B cell (primary cell): ENCODE results near the gene SPACA4. TPM values are rescaled to one million over a fixed set of nuclear protein-coding genes. Genes with fewer than 3 reads are reported as not detected.

Source experiments
- ATAC-seq: fragments of 200-7000 bp; cut with Tn5 transposase; one replicate; pipeline ENCODE4 v1.10.0; 2021; ENCODE audit warnings: low read depth, mild to moderate bottlenecking, moderate number of reproducible peaks, moderate library complexity
- CTCF ChIA-PET: fragments of 350-600 bp; sonication (Branson Sonifier 250); formaldehyde crosslinking; loops from one replicate; lab custom pipeline; 2021; ENCODE audit warnings: antibody characterized with exemption, inconsistent platforms; lab: Charles Lee
- POLR2A ChIA-PET: fragments of 350-600 bp; sonication (Branson Sonifier 250); formaldehyde crosslinking; loops from one replicate; lab custom pipeline; 2021; ENCODE audit warnings: antibody characterized with exemption; lab: Charles Lee
- DNase-seq: peaks from one replicate; pipeline ENCODE4 v3.0.0; 2013
- H2AFZ ChIP-seq: 2 replicates; pipeline ENCODE4 v1.6.1; 2012; ENCODE audit warnings: mild to moderate bottlenecking, low read depth, low read length; ENCODE audit not compliant: insufficient read depth, poor library complexity, severe bottlenecking
- H3K27ac ChIP-seq, 2 donors: 1 replicate in 1 of 2; 2 replicates in 1 of 2; pipeline ENCODE4 v1.5.1; 2012 to 2013; ENCODE audit warnings: low read length in 2 of 2, mild to moderate bottlenecking in 2 of 2, moderate library complexity in 1 of 2
- H3K27me3 ChIP-seq, 4 experiments: fragments of 200-600 bp in 1 of 4; sonication (generic) in 1 of 4; replicated peaks in 1 of 4; 1 replicate in 2 of 4; 2 replicates in 2 of 4; pipeline versions ENCODE4 v1.6.1 to v1.7.0; 2013 to 2016; ENCODE audit warnings: low read length in 3 of 4, mild to moderate bottlenecking in 2 of 4, mixed read lengths in 1 of 4, moderate library complexity in 1 of 4; ENCODE audit not compliant: insufficient read depth in 4 of 4, control insufficient read depth in 3 of 4; ENCODE audit errors: control extremely low read depth in 1 of 4
- H3K36me3 ChIP-seq, 2 experiments: replicated peaks in 1 of 2; 1 replicate in 1 of 2; 2 replicates in 1 of 2; pipeline versions ENCODE4 v1.6.1 to v1.7.1; 2013; ENCODE audit warnings: low read length in 1 of 2; ENCODE audit not compliant: insufficient read depth in 2 of 2, control insufficient read depth in 1 of 2; ENCODE audit errors: control extremely low read depth in 1 of 2, extremely low read depth in 1 of 2
- H3K4me1 ChIP-seq, 2 donors: fragments of 200-600 bp in 1 of 2; sonication (generic) in 1 of 2; 1 replicate in 1 of 2; 2 replicates in 1 of 2; pipeline versions ENCODE4 v1.5.1 to v1.6.1; 2013 to 2017; ENCODE audit warnings: low read length in 2 of 2; ENCODE audit not compliant: control insufficient read depth in 2 of 2, insufficient read depth in 2 of 2
- H3K4me2 ChIP-seq: replicated peaks from 2 replicates; pipeline ENCODE3; 2012; ENCODE audit warnings: mild to moderate bottlenecking, low read depth, low read length; ENCODE audit not compliant: poor library complexity, severe bottlenecking
- H3K4me3 ChIP-seq, 5 experiments: fragments of 200-600 bp in 1 of 5; sonication (generic) in 1 of 5; 1 replicate in 3 of 5; 2 replicates in 2 of 5; pipeline versions ENCODE4 v1.5.1 to v1.7.0; 2011 to 2016; ENCODE audit warnings: low read length in 4 of 5, mild to moderate bottlenecking in 4 of 5, low read depth in 2 of 5, control low read depth in 1 of 5, moderate library complexity in 1 of 5; ENCODE audit not compliant: insufficient read depth in 1 of 5; ENCODE audit errors: control extremely low read depth in 1 of 5, extremely low read depth in 1 of 5
- H3K79me2 ChIP-seq: fragments of 200-600 bp; sonication (generic); one replicate; pipeline ENCODE4 v1.6.0; 2016; ENCODE audit warnings: low read length; ENCODE audit not compliant: control insufficient read depth, insufficient read depth
- H3K9ac ChIP-seq: fragments of 200-600 bp; sonication (generic); 2 replicates; pipeline ENCODE4 v1.6.1; 2017; ENCODE audit warnings: mild to moderate bottlenecking, low read length, moderate library complexity
- H3K9me3 ChIP-seq, 3 donors: one replicate each; pipeline versions ENCODE4 v1.6.1 to v1.7.1; 2013; ENCODE audit warnings: low read length in 2 of 3; ENCODE audit not compliant: control insufficient read depth in 2 of 3, insufficient read depth in 1 of 3; ENCODE audit errors: control extremely low read depth in 1 of 3
- H4K20me1 ChIP-seq: 2 replicates; pipeline ENCODE4 v1.6.0; 2012; ENCODE audit warnings: mild to moderate bottlenecking, low read length; ENCODE audit not compliant: insufficient read depth, control insufficient read depth, poor library complexity, severe bottlenecking
- H3K27ac Mint-ChIP-seq: one replicate; pipeline ENCODE4 v1.8.0; 2021; ENCODE audit warnings: mixed read lengths
- H3K27me3 Mint-ChIP-seq: one replicate; pipeline ENCODE4 v1.8.0; 2021; ENCODE audit warnings: mixed read lengths
- H3K4me1 Mint-ChIP-seq: one replicate; pipeline ENCODE4 v1.8.0; 2021; ENCODE audit warnings: mixed read lengths
- H3K4me3 Mint-ChIP-seq: one replicate; pipeline ENCODE4 v1.8.0; 2021; ENCODE audit warnings: mixed read lengths
- H3K9me3 Mint-ChIP-seq: one replicate; pipeline ENCODE4 v1.8.0; 2022; ENCODE audit warnings: mixed read lengths; ENCODE audit not compliant: insufficient read depth
- EZH2 ChIP-seq: IDR thresholded peaks from 2 replicates; pipeline ENCODE4 v1.6.1; 2012; ENCODE audit warnings: borderline replicate concordance, low read depth, mild to moderate bottlenecking, moderate library complexity, low read length; ENCODE audit not compliant: insufficient read depth, poor library complexity, severe bottlenecking
- WGBS: methylation state at CpG from one replicate; pipeline ENCODE4 v1.1.5; 2013; ENCODE audit warnings: missing lambda C conversion rate; ENCODE audit not compliant: insufficient coverage; 5-methylcytosine and 5-hydroxymethylcytosine counted together
- intact Hi-C: fragments of 100-400 bp; cut with micrococcal nuclease; formaldehyde crosslinking; loops from one replicate; pipeline ENCODE4 v1.10.0; 2022
- polyA plus RNA-seq: library from polyadenylated mRNA; depleted of rRNA; stranded (reverse); fragments of >200 nt; gene quantifications from 2 replicates; pipeline ENCODE4 v1.2.3, GENCODE V29; 2012
- total RNA-seq, 2 donors: library from RNA; stranded (reverse); fragments of 120-200 nt in 1 of 2; gene quantifications; 1 replicate in 1 of 2; 2 replicates in 1 of 2; pipeline versions ENCODE4 v1.2.3 to v1.2.4, GENCODE V29; 2013 to 2022
- TF ChIP-seq, protein P1 (sequence below): fragments of 200-600 bp; IDR thresholded peaks from one replicate; pipeline ENCODE4 v1.8.0; 2022; ENCODE audit warnings: antibody characterized with exemption, mild to moderate bottlenecking

The SPACA4 gene
- total and polyA plus RNA-seq, 2 donors (not counting 1 experiment from before 2014, with no cell fraction given) = not detected

DNA sequence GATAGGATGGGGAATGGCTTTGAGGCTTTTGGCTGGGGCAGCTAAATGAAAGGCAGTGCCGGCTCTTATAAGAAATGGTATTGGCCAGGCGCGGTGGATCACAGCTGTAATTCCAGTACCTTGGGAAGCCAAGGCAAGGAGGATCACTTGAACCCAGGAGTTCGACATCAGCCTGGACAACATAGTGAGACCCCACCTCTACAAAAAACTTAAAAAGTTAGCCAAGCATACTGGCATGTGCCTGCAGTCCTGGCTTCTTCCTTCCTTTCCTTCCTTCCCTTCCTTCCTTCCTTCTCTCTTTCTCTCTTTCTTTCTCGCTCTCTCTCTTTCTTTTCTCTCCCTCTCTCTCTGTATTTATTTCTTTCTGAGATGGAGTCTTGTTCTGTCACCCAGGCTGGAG lies 36.3 kb downstream of the SPACA4 start:
- Histone ChIP-seq H3K4me3 (no peak overlapping the region), H3K9me3 (peaks cover 0 to 11% (median 0%) of the 10 kb centered on the region in 3 donors), H2AFZ (no peak overlapping the region), H3K27me3 (no peaks in the 10 kb centered on the region), H4K20me1 (no peaks in the 10 kb centered on the region), H3K4me1 (peaks cover 29 to 45% of the 10 kb centered on the region in 2 donors), H3K79me2 (peaks cover 58% of the 10 kb centered on the region), H3K27ac (no peak overlapping the region), H3K9ac (no peak overlapping the region), H3K4me2 (no peak overlapping the region), H3K36me3 (no peaks in the 10 kb centered on the region)
- intact Hi-C loops = no loop called here
- ATAC-seq (no peak), DNase-seq (no peak)
- peaks cover 4% of the 10 kb centered on the region for H3K9me3 Mint-ChIP-seq
- CTCF ChIA-PET = interaction anchor here (0.7 kb wide), 1 partner anchor 32 kb away, joined by 3 read pairs; no protein-coding TSS in a partner anchor
- H3K4me3 Mint-ChIP-seq = no peak overlapping the region
- peaks cover 55% of the 10 kb centered on the region for H3K4me1 Mint-ChIP-seq
- H3K27me3 Mint-ChIP-seq = no peaks in the 10 kb centered on the region
- no peak overlapping the region for H3K27ac Mint-ChIP-seq
- no peak for TF ChIP-seq EZH2
- TF ChIP-seq, protein P1, sequence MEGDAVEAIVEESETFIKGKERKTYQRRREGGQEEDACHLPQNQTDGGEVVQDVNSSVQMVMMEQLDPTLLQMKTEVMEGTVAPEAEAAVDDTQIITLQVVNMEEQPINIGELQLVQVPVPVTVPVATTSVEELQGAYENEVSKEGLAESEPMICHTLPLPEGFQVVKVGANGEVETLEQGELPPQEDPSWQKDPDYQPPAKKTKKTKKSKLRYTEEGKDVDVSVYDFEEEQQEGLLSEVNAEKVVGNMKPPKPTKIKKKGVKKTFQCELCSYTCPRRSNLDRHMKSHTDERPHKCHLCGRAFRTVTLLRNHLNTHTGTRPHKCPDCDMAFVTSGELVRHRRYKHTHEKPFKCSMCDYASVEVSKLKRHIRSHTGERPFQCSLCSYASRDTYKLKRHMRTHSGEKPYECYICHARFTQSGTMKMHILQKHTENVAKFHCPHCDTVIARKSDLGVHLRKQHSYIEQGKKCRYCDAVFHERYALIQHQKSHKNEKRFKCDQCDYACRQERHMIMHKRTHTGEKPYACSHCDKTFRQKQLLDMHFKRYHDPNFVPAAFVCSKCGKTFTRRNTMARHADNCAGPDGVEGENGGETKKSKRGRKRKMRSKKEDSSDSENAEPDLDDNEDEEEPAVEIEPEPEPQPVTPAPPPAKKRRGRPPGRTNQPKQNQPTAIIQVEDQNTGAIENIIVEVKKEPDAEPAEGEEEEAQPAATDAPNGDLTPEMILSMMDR = no peak
- POLR2A ChIA-PET = interaction anchor here (0.7 kb wide), 1 partner anchor 312 kb away, joined by 3 read pairs; no protein-coding TSS in a partner anchor
- WGBS = 95% methylated on average over 4 of the region's 5 CpGs

DNA sequence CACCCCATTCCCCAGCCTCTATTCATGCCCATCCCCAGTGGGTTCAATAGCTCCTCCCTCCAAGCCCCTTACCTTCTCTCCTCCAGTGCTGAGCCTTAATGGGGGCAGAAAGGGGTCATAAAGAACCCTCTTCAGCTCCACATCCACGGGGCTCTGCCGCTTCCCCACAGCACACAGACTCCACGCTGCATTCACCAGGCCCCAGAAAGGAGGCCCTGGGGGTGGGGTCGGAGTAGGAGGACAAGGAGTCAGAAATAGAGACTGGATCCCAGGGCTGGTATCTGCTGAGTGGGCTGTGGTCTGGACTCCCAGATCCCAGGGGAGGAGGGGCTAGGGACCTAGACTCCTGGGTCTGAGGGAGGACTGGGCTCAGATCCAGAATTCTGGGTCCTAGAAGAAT lies 37.8 kb downstream of the SPACA4 start:
- Mint-ChIP-seq H3K4me3 (no peak overlapping the region), H3K4me1 (peaks cover 51% of the 10 kb centered on the region), H3K27me3 (no peaks in the 10 kb centered on the region), H3K9me3 (no peaks in the 10 kb centered on the region), H3K27ac (peak overlapping the region; percentile 90)
- no peak overlapping the region for H3K9ac ChIP-seq
- H3K4me2 ChIP-seq = peak overlapping the region; percentile 99
- H3K4me1 ChIP-seq = peaks cover 25 to 47% of the 10 kb centered on the region in 2 donors
- peak overlapping the region in 2 of 5 experiments; percentile 78 to 95 for H3K4me3 ChIP-seq
- peaks cover 0 to 6% (median 0%) of the 10 kb centered on the region in 3 donors for H3K9me3 ChIP-seq
- ATAC-seq (no peak), DNase-seq (no peak)
- H3K36me3 ChIP-seq = no peaks in the 10 kb centered on the region
- peak overlapping the region; percentile 29 to 35 for H3K27ac ChIP-seq
- intact Hi-C loops = no loop called here
- WGBS = 100% methylated on average over 1 of the region's 4 CpGs
- TF ChIP-seq, protein P1 = no peak
- TF ChIP-seq EZH2 = no peak
- ChIA-PET POLR2A (interaction anchor here (2.4 kb wide), 1 partner anchor 20 kb away, joined by 12 read pairs; no protein-coding TSS in a partner anchor), CTCF (interaction anchor here (0.8 to 3.5 kb wide), 8 partner anchors 21 to 326 kb away, joined by 3 to 51 read pairs (median 6); no protein-coding TSS in a partner anchor)
- H4K20me1 ChIP-seq = no peaks in the 10 kb centered on the region
- peaks cover 54% of the 10 kb centered on the region for H3K79me2 ChIP-seq
- no peak overlapping the region for H2AFZ ChIP-seq
- no peaks in the 10 kb centered on the region for H3K27me3 ChIP-seq
